Smooth muscle cell (in vitro differentiated cells): ENCODE data around the gene CYP2B6. TPM values are rescaled to one million over a fixed set of nuclear protein-coding genes. Genes with fewer than 3 reads are reported as not detected.

Experiments
- DNase-seq: peaks from one replicate; lab custom pipeline; 2025; ENCODE audit not compliant: unreplicated experiment; lab: John Stamatoyannopoulos, UW
- H2AFZ ChIP-seq: fragments of 200-600 bp; sonication (generic); 2 replicates; pipeline ENCODE4 v1.6.0; 2016; ENCODE audit warnings: antibody characterized with exemption, low read depth, mild to moderate bottlenecking
- H3F3A ChIP-seq: fragments of 200-600 bp; sonication (generic); 2 replicates; pipeline ENCODE4 v1.6.0; 2017; ENCODE audit warnings: antibody characterized with exemption, low read depth
- H3K27ac ChIP-seq: fragments of 200-600 bp; sonication (generic); 2 replicates; pipeline ENCODE4 v1.5.1; 2016; ENCODE audit warnings: low read depth, mild to moderate bottlenecking
- H3K27me3 ChIP-seq: fragments of 200-600 bp; sonication (generic); 2 replicates; pipeline ENCODE4 v1.6.1; 2016; ENCODE audit warnings: low read depth, mild to moderate bottlenecking
- H3K36me3 ChIP-seq: fragments of 200-600 bp; sonication (generic); 2 replicates; pipeline ENCODE4 v1.5.1; 2016; ENCODE audit warnings: low read depth
- H3K4me1 ChIP-seq: fragments of 200-600 bp; sonication (generic); 2 replicates; pipeline ENCODE4 v1.5.1; 2016; ENCODE audit warnings: low read depth
- H3K4me2 ChIP-seq: fragments of 200-600 bp; sonication (generic); 2 replicates; pipeline ENCODE4 v1.6.0; 2016; ENCODE audit warnings: mild to moderate bottlenecking
- H3K4me3 ChIP-seq: fragments of 200-600 bp; sonication (generic); 2 replicates; pipeline ENCODE4 v1.5.1; 2016; ENCODE audit warnings: mild to moderate bottlenecking
- H3K79me2 ChIP-seq: fragments of 200-600 bp; sonication (generic); 2 replicates; pipeline ENCODE4 v1.6.0; 2016; ENCODE audit warnings: low read depth, mild to moderate bottlenecking
- H3K9ac ChIP-seq: fragments of 200-600 bp; sonication (generic); 2 replicates; pipeline ENCODE4 v1.6.0; 2016; ENCODE audit warnings: low read depth
- H3K9me3 ChIP-seq: fragments of 200-600 bp; sonication (generic); replicated peaks from 2 replicates; pipeline ENCODE4 v1.5.1; 2016; ENCODE audit warnings: low read depth
- H4K20me1 ChIP-seq: fragments of 200-600 bp; sonication (generic); 2 replicates; pipeline ENCODE4 v1.6.0; 2016; ENCODE audit warnings: low read depth
- CTCF ChIP-seq: fragments of 200-600 bp; sonication (generic); IDR thresholded peaks from 2 replicates; pipeline ENCODE4 v1.5.1; 2017; ENCODE audit warnings: borderline replicate concordance, mild to moderate bottlenecking, antibody characterized with exemption; ENCODE audit not compliant: insufficient read depth, poor library complexity, severe bottlenecking
- WGBS: methylation state at CpG from one replicate; pipeline ENCODE4 v1.1.7; 2016; ENCODE audit warnings: low lambda C conversion rate; 5-methylcytosine and 5-hydroxymethylcytosine counted together
- polyA plus RNA-seq: library from polyadenylated mRNA; unstranded; fragments of >200 nt; fragmentation: Nextera tagmentation; extraction: Ambion mirVana; gene quantifications from 2 replicates; pipeline ENCODE4 v1.2.1, GENCODE V29; 2016
- total RNA-seq: library from RNA; depleted of rRNA; stranded (reverse); fragments of >200 nt; gene quantifications from 2 replicates; pipeline ENCODE4 v1.2.3, GENCODE V29; 2014

Gene CYP2B6
- total and polyA plus RNA-seq, 2 experiments from 2014 or later, result not detected

- no peak overlapping the region for H3K4me3 ChIP-seq
- no peak overlapping the region for H3K27ac ChIP-seq
- no peak for TF ChIP-seq CTCF
- no peaks in the 10 kb centered on the region for H3K9me3 ChIP-seq
- no peaks in the 10 kb centered on the region for H3K79me2 ChIP-seq
- no peaks in the 10 kb centered on the region for H3K27me3 ChIP-seq
- H3K36me3 ChIP-seq, result no peaks in the 10 kb centered on the region
- H4K20me1 ChIP-seq, result no peaks in the 10 kb centered on the region
- no peak overlapping the region for H3K4me2 ChIP-seq
- 74% methylated on average over 3 of the region's 3 CpGs for WGBS
- no peaks in the 10 kb centered on the region for H3F3A ChIP-seq
- H3K9ac ChIP-seq, result no peak overlapping the region
- H2AFZ ChIP-seq, result no peak overlapping the region
- H3K4me1 ChIP-seq, result no peaks in the 10 kb centered on the region
- DNase-seq, result no peak
Measured at GRCh38 chr19:41013359-41013758, 22.3 kb downstream of the CYP2B6 start.

- Histone ChIP-seq H3K79me2 (no peaks in the 10 kb centered on the region), H3K27me3 (no peaks in the 10 kb centered on the region), H3K4me2 (no peak overlapping the region), H3K9ac (no peak overlapping the region), H3K27ac (no peak overlapping the region), H3K36me3 (no peaks in the 10 kb centered on the region), H3K4me1 (no peaks in the 10 kb centered on the region), H3F3A (no peaks in the 10 kb centered on the region), H3K4me3 (no peak overlapping the region), H2AFZ (no peak overlapping the region), H4K20me1 (no peaks in the 10 kb centered on the region), H3K9me3 (no peaks in the 10 kb centered on the region)
- no peak for DNase-seq
- 46% methylated on average over 1 of the region's 1 CpG for WGBS
- no peak for TF ChIP-seq CTCF
Measured at GRCh38 chr19:41014643-41015042, 23.6 kb downstream of the CYP2B6 start.

GRCh38 chr19:41016488-41017071 is 25.5 kb downstream of the CYP2B6 start:
- Histone ChIP-seq H3K4me3 (no peak overlapping the region), H3K27ac (no peak overlapping the region), H3K4me2 (no peak overlapping the region), H3K36me3 (no peaks in the 10 kb centered on the region), H3K9ac (no peak overlapping the region), H3F3A (no peaks in the 10 kb centered on the region), H3K27me3 (no peaks in the 10 kb centered on the region), H4K20me1 (no peaks in the 10 kb centered on the region), H2AFZ (no peak overlapping the region), H3K79me2 (no peaks in the 10 kb centered on the region), H3K4me1 (no peaks in the 10 kb centered on the region), H3K9me3 (no peaks in the 10 kb centered on the region)
- WGBS, result 92% methylated on average over 12 of the region's 12 CpGs
- DNase-seq, result no peak
- TF ChIP-seq CTCF, result no peak

- Histone ChIP-seq H3K4me2 (no peak overlapping the region), H4K20me1 (no peaks in the 10 kb centered on the region), H3K79me2 (no peaks in the 10 kb centered on the region), H3K9me3 (no peaks in the 10 kb centered on the region), H3F3A (no peaks in the 10 kb centered on the region), H3K4me3 (no peak overlapping the region), H3K36me3 (no peaks in the 10 kb centered on the region), H3K4me1 (no peaks in the 10 kb centered on the region), H2AFZ (no peak overlapping the region), H3K27me3 (no peaks in the 10 kb centered on the region), H3K27ac (no peak overlapping the region), H3K9ac (no peak overlapping the region)
- TF ChIP-seq CTCF, result no peak
- WGBS, result 92% methylated on average over 15 of the region's 15 CpGs
- DNase-seq, result no peak
Measured at GRCh38 chr19:41018736-41019290, 27.7 kb downstream of the CYP2B6 start.
